NT2/D1 (cell line): Measurements from ENCODE around the gene EDDM13.
"Not testable (repeated sequence)": the region's sequence is repeated elsewhere in the genome, so short reads cannot be mapped to it uniquely, and the experiment has no call there.

ENCODE experiments used
- SUZ12 ChIP-seq: IDR thresholded peaks from 2 replicates; pipeline ENCODE4 v1.6.1; 2011; ENCODE audit not compliant: insufficient read length, insufficient read depth; ENCODE audit errors: extremely low read depth
- YY1 ChIP-seq: IDR thresholded peaks from 2 replicates; pipeline ENCODE4 v1.6.1; 2011; ENCODE audit not compliant: insufficient read length, insufficient read depth

GRCh38 chr19:56245764-56246163 is 26.8 kb upstream of the EDDM13 start:
- not testable (repeated sequence) for TF ChIP-seq YY1, SUZ12
